Osteoblast (primary cell): ENCODE measurements around the gene C16orf96. TPM values are rescaled to one million over a fixed set of nuclear protein-coding genes. Genes with fewer than 3 reads are reported as not detected.
A peak's percentile ranks its signal among the peaks of the same experiment; 100 is the strongest.

Source experiments
- DNase-seq: peaks from one replicate; pipeline ENCODE4 v3.0.0; 2011; ENCODE audit warnings: low spot score, mixed read lengths; ENCODE audit not compliant: insufficient read length; ENCODE audit errors: missing footprints
- H2AFZ ChIP-seq: 2 replicates; pipeline ENCODE4 v1.6.0; 2011; ENCODE audit warnings: mild to moderate bottlenecking, low read length
- H3K27ac ChIP-seq: 2 replicates; pipeline ENCODE4 v1.5.1; 2011; ENCODE audit warnings: mild to moderate bottlenecking, low read depth, low read length, moderate library complexity
- H3K27me3 ChIP-seq: 2 replicates; pipeline ENCODE4 v1.6.0; 2012; ENCODE audit warnings: mild to moderate bottlenecking, control low read depth, inconsistent platforms, low read length, moderate library complexity; ENCODE audit not compliant: insufficient read depth
- H3K36me3 ChIP-seq: 2 replicates; pipeline ENCODE4 v1.5.1; 2011; ENCODE audit warnings: mild to moderate bottlenecking, low read length, control low read depth, moderate library complexity; ENCODE audit not compliant: insufficient read depth
- H3K4me1 ChIP-seq: 2 replicates; pipeline ENCODE4 v1.5.1; 2011; ENCODE audit warnings: mild to moderate bottlenecking, low read length, control low read depth, moderate library complexity; ENCODE audit not compliant: insufficient read depth
- H3K4me2 ChIP-seq: 2 replicates; pipeline ENCODE4 v1.6.0; 2011; ENCODE audit warnings: mild to moderate bottlenecking, low read length; ENCODE audit not compliant: insufficient read depth
- H3K4me3 ChIP-seq: fragments of 200-600 bp; sonication (generic); 3 replicates; pipeline ENCODE4 v1.5.1; 2012; ENCODE audit warnings: mild to moderate bottlenecking, low read length, inconsistent platforms; ENCODE audit not compliant: insufficient read depth
- H3K79me2 ChIP-seq: 2 replicates; pipeline ENCODE4 v1.6.0; 2012; ENCODE audit warnings: mild to moderate bottlenecking, low read length, control low read depth, inconsistent platforms; ENCODE audit not compliant: insufficient read depth
- H3K9me3 ChIP-seq: 2 replicates; pipeline ENCODE4 v1.5.1; 2011; ENCODE audit warnings: low read depth, low read length, control low read depth
- H4K20me1 ChIP-seq: 2 replicates; pipeline ENCODE4 v1.6.0; 2012; ENCODE audit warnings: mild to moderate bottlenecking, low read length, control low read depth; ENCODE audit not compliant: insufficient read depth
- total RNA-seq: library from RNA; depleted of rRNA; stranded (reverse); fragments of >200 nt; gene quantifications from 2 replicates; pipeline ENCODE4 v1.2.3, GENCODE V29; 2012
- TF ChIP-seq, protein P1 (sequence below): IDR thresholded peaks from 2 replicates; pipeline ENCODE4 v1.5.1; 2011; ENCODE audit warnings: mild to moderate bottlenecking, low read depth, low read length, moderate library complexity; ENCODE audit errors: extremely low read depth

The C16orf96 gene
- total RNA-seq, 1 donor: not detected

DNA sequence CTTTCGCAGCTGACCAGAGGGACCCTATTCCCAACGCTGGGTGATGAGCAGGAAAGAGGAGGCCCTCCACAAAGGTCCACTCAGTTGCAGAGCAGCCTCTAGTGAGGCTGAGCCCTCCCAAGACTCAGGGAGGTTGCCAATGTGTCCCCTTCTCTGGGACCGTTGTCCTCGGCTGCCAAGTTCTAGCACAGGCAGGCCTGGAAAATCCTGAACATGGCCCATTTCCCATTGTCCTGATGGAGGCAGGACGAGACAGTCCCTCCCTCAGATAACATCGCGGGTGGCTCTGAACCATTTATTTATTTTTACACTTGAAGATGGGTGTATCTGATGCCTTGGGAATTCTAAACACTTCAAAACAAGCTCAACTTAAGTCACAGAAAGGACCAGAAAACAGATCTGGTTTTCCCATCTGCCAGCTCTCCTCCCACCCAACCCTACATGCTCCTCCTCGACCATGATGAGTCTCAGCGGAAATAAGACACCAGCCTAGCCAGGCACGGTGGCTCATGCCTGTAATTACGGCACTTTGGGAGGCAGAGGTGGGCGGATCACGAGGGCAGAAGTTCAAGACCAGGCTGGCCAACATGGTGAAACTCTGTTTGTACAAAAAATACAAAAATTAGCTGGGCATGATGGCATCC, 30.4 kb upstream of the C16orf96 start:
- H3K4me2 ChIP-seq: no peak overlapping the region
- TF ChIP-seq, protein P1, sequence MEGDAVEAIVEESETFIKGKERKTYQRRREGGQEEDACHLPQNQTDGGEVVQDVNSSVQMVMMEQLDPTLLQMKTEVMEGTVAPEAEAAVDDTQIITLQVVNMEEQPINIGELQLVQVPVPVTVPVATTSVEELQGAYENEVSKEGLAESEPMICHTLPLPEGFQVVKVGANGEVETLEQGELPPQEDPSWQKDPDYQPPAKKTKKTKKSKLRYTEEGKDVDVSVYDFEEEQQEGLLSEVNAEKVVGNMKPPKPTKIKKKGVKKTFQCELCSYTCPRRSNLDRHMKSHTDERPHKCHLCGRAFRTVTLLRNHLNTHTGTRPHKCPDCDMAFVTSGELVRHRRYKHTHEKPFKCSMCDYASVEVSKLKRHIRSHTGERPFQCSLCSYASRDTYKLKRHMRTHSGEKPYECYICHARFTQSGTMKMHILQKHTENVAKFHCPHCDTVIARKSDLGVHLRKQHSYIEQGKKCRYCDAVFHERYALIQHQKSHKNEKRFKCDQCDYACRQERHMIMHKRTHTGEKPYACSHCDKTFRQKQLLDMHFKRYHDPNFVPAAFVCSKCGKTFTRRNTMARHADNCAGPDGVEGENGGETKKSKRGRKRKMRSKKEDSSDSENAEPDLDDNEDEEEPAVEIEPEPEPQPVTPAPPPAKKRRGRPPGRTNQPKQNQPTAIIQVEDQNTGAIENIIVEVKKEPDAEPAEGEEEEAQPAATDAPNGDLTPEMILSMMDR: no peak
- DNase-seq: peak; percentile 83
- H2AFZ ChIP-seq: no peak overlapping the region
- no peaks in the 10 kb centered on the region for H3K36me3 ChIP-seq
- H3K9me3 ChIP-seq: no peaks in the 10 kb centered on the region
- peaks cover 6% of the 10 kb centered on the region for H4K20me1 ChIP-seq
- peaks cover 6% of the 10 kb centered on the region for H3K4me1 ChIP-seq
- H3K79me2 ChIP-seq: peaks cover 5% of the 10 kb centered on the region
- no peak overlapping the region for H3K4me3 ChIP-seq
- no peak overlapping the region for H3K27ac ChIP-seq
- H3K27me3 ChIP-seq: no peaks in the 10 kb centered on the region

DNA sequence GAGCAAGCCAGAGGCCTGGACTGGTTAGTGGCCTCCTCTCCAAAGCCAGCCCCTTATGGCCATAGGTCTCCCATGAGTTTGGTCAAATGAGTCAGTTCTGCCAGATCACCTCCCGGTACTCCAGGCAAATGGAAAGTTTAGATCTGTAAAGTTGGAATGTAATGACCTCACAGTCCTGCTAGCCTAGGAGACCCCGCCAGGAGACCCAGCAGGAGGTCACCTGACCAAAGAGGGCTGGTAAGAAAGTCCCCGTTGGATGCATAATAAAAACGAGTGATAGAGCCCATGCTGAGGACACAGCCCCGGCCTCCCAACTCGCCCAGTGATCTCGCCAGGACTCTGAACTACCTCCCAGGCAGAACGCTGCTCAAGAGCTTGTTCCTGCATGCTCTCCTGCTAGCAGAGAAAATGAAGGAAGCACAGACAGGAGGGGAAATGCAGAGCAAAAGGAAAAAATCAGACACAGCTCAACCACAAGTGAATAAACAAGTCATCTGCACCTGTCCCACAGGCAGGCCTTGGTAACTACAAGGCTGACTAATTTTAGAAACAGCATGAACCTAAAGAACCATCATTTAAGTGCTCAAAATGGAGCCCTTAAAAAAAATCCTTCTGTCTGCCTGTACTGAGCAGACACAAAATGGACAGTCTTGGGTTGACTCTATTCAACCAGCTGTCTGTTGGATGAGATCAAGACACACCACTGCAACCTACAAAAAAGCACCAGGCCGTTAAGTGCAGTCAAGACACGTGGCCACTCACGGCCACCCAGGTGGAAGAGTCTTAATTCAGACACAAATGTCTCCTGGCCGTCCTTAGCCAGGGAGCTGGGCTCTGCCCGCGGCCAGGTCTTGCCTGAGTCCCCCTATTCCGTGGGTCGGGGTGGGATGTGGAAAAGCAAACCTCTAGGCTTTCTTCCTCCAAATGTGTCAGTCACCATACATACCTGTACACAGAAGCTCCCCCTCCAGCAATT, 26.8 kb upstream of the C16orf96 start:
- no peak overlapping the region for H3K4me3 ChIP-seq
- no peak overlapping the region for H2AFZ ChIP-seq
- TF ChIP-seq, protein P1: no peak
- H3K27ac ChIP-seq: no peak overlapping the region
- H3K79me2 ChIP-seq: peaks cover 5% of the 10 kb centered on the region
- peaks cover 9% of the 10 kb centered on the region for H4K20me1 ChIP-seq
- peaks cover 6% of the 10 kb centered on the region for H3K4me1 ChIP-seq
- no peak overlapping the region for H3K4me2 ChIP-seq
- no peaks in the 10 kb centered on the region for H3K9me3 ChIP-seq
- peak; percentile 79 for DNase-seq
- H3K36me3 ChIP-seq: no peaks in the 10 kb centered on the region
- no peaks in the 10 kb centered on the region for H3K27me3 ChIP-seq

DNA sequence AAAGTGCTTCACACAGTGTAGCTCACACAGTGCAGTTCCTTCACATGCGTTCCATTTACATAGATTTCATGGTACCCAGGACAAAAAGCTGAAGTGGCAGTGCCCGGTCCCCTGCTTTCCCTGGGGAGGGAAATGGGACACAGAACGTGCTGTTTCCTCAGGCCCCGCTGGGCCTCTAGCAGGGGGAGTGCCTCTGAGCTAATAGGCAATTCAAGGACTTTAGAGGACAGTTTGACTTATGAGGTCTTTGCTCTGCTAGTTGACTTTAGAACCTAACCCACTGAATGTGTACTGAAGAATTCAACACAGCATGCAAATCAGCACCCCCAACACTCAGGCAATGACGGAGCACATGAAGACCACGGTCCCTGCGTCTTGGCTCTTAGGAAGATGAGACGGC, 24.3 kb upstream of the C16orf96 start:
- Histone ChIP-seq H3K27ac (no peak overlapping the region), H2AFZ (no peak overlapping the region), H3K4me2 (no peak overlapping the region), H3K4me3 (no peak overlapping the region), H3K79me2 (peaks cover 22% of the 10 kb centered on the region), H3K4me1 (peaks cover 6% of the 10 kb centered on the region), H3K9me3 (no peaks in the 10 kb centered on the region), H3K27me3 (no peaks in the 10 kb centered on the region), H3K36me3 (no peaks in the 10 kb centered on the region), H4K20me1 (peaks cover 7% of the 10 kb centered on the region)
- TF ChIP-seq, protein P1: no peak
- peak; percentile 22 for DNase-seq

DNA sequence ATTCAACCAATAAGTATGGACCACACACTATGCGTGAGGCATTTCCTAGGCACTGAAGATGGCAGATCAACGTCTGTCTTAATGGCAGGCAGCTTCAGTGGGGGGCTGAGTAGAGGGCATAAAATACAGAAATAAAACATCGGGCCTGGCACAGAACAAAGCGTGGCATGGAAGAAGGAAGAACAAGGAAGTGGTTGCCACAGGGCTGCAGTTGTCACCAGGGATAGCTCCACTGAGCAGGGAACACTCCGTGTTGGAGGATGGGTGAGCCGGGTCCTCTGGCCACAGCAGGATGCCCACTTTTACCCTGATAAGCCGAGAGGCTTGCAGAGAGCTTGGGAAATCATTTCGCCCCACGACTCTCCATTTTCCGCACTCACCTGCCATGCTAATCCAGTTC, 23.9 kb upstream of the C16orf96 start:
- Histone ChIP-seq H3K27me3 (peaks cover under 1% of the 10 kb centered on the region), H4K20me1 (peaks cover 7% of the 10 kb centered on the region), H3K4me3 (no peak overlapping the region), H3K9me3 (no peaks in the 10 kb centered on the region), H3K36me3 (no peaks in the 10 kb centered on the region), H3K27ac (no peak overlapping the region), H3K4me2 (no peak overlapping the region), H3K4me1 (peaks cover 6% of the 10 kb centered on the region), H2AFZ (no peak overlapping the region), H3K79me2 (peaks cover 24% of the 10 kb centered on the region)
- DNase-seq: no peak
- TF ChIP-seq, protein P1: no peak
